H1 (cell line): ENCODE data around the gene ANXA8. TPM values are rescaled to one million over a fixed set of nuclear protein-coding genes. Genes with fewer than 3 reads are reported as not detected.

ENCODE experiments used
- POLR2A ChIP-seq, 2 experiments: IDR thresholded peaks; 1 replicate in 1 of 2; 2 replicates in 1 of 2; pipeline ENCODE4 v1.6.1; 2011; ENCODE audit warnings: low read depth in 2 of 2, low read length in 2 of 2, mild to moderate bottlenecking in 2 of 2; ENCODE audit errors: control extremely low read depth in 1 of 2
- polyA plus RNA-seq, 7 experiments: library from polyadenylated mRNA; depleted of rRNA in 3 of 7; stranded (reverse) in 5 of 7; unstranded in 2 of 7; fragments of >200 nt in 5 of 7; fragments of 200-250 nt in 2 of 7; gene quantifications; 1 replicate in 5 of 7; 2 replicates in 1 of 7; 4 replicates in 1 of 7; pipeline versions ENCODE4 v1.2.1 to v1.2.3, GENCODE V29; 2011 to 2013; ENCODE audit warnings: missing spikeins in 2 of 7, mixed read lengths in 2 of 7
- total RNA-seq: library from RNA; stranded (reverse); fragmentation: NEBNext Ultra II Directional; extraction: Animal tissue kit (Norgen Biotek cat#: 25700); gene quantifications from 2 replicates; pipeline ENCODE4 v1.2.1, GENCODE V29; 2021

ANXA8 gene
- total and polyA plus RNA-seq, 2 of the 8 experiments (the other 6 are each of a cell fraction or from before 2014, with no cell fraction given): 0.15 TPM; not detected in 1

GRCh38 chr10:47425813-47426419, 58.0 kb downstream of the ANXA8 start (continued):
- no peak for TF ChIP-seq POLR2A (IDR thresholded peaks at IDR 0.05; ENCODE audit: control extremely low read depth in 1 of 2, low read depth in 2 of 2, low read length in 2 of 2)
